MM.1S (cell line): ENCODE data around the gene KAT2B.

ENCODE experiments used
- EZH2 ChIP-seq: fragments of 300-600 bp; sonication (generic); optimal IDR thresholded peaks from 2 replicates; pipeline ENCODE3; 2017; ENCODE audit warnings: low read depth, mild to moderate bottlenecking, antibody characterized with exemption, low read length, mixed read lengths
- TF ChIP-seq, protein P1 (sequence below): fragments of 300-600 bp; sonication (generic); IDR thresholded peaks from 2 replicates; pipeline ENCODE4 v1.5.1; 2016; ENCODE audit warnings: antibody characterized with exemption, low read length, mixed read lengths

GRCh38 chr3:20141316-20141715 is 101.1 kb downstream of the KAT2B start:
- TF ChIP-seq, protein P1, sequence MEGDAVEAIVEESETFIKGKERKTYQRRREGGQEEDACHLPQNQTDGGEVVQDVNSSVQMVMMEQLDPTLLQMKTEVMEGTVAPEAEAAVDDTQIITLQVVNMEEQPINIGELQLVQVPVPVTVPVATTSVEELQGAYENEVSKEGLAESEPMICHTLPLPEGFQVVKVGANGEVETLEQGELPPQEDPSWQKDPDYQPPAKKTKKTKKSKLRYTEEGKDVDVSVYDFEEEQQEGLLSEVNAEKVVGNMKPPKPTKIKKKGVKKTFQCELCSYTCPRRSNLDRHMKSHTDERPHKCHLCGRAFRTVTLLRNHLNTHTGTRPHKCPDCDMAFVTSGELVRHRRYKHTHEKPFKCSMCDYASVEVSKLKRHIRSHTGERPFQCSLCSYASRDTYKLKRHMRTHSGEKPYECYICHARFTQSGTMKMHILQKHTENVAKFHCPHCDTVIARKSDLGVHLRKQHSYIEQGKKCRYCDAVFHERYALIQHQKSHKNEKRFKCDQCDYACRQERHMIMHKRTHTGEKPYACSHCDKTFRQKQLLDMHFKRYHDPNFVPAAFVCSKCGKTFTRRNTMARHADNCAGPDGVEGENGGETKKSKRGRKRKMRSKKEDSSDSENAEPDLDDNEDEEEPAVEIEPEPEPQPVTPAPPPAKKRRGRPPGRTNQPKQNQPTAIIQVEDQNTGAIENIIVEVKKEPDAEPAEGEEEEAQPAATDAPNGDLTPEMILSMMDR: no peak
- TF ChIP-seq EZH2: no peak
